Hematopoietic multipotent progenitor cell treated with erythropoietin and hydrocortisone succinate and interleukin-3 and kit ligand, for 6 days (in vitro differentiated cells): Measurements from ENCODE around the gene PTPN5.
A peak's percentile ranks its signal among the peaks of the same experiment; 100 is the strongest.

ENCODE experiments used
- DNase-seq: peaks from one replicate; pipeline ENCODE4 v3.0.0-alpha.2; 2015

Gene PTPN5

DNA sequence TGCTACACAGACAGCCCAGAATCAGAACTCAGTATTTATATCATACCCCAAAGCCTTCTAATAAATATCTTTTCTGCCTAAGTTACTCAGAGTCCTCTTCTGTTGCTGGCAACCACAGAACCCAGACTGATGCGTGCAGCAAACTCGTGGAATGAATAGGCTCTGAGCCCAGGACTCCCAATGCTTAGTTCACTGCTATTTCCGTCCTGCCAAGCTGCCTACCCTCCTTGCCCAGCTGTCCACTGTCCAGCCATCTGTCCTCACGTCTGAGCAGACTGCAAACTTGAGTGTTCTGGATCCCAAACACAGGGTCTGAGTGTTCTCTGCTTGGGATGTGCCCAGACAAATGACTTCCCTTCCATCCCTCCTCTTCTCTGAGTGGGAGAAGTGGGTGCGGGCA lies 19.4 kb downstream of the PTPN5 start:
- no peak for DNase-seq

DNA sequence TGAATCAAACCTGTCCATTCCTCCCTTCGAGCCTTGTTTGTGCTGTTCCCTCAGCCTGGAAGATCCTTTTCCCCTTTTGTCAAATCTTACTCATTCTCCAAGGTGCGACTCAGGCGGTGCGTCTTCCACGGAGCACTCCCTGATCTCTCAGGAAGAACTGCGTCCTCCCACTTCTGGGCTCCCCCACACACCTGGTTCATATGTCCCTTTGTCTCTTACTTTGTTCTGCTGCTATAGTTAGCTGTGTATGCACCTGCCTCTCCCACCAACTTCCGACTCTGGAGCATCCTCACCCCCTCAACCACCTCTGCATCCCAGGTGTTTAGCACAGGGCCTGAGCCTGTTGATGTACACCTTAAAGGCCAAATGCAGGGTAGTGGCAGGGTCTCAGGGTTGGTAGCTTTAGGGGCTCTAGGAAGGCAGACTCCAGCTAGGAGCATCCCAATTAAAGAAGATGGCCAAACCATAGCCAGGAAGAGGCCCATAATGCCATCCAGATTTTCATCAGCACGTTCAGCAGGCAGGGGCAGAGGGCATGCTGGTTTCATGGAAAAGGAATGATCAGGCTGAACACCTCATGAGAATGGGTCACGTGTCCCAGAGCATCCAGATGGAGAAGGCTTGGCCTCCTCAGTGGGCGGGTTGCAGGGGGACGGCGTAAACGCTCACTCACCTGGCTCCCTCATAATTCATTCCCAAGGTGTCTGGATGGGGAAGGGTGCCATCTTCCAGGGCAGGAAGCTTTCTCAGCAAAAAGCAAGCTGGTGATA lies 20.1 kb downstream of the PTPN5 start:
- DNase-seq: no peak

DNA sequence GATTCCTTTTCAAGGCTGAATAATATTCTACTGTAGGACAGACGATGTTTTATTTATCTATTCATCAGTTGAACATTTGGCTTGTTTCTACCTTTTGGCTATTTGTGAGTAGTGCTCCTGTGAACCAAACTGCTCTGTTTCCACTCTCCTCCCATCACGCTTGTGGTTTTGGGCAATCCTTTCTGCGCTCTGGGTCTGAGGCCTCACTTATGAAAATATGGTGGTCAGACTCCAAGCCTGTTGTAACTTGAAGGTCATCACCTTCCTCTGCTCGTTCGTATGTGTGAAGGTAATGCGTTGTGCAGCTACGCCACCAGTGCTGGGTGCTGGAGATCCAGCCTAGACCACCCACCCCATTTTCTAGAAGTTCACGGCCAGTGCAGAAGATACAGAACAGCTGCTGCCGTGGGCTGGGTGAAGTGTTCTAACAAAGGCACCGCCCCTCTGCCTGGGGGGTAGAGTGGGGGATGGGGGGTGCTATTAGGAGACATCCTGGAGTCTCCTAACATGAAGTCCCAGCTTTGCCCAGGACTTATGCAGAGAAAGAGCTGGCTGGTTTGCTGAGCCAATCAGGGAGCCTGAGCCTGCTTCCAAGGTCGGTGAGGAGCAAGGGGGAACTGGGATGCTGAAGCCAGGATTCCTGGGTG lies 21.0 kb downstream of the PTPN5 start:
- no peak for DNase-seq

DNA sequence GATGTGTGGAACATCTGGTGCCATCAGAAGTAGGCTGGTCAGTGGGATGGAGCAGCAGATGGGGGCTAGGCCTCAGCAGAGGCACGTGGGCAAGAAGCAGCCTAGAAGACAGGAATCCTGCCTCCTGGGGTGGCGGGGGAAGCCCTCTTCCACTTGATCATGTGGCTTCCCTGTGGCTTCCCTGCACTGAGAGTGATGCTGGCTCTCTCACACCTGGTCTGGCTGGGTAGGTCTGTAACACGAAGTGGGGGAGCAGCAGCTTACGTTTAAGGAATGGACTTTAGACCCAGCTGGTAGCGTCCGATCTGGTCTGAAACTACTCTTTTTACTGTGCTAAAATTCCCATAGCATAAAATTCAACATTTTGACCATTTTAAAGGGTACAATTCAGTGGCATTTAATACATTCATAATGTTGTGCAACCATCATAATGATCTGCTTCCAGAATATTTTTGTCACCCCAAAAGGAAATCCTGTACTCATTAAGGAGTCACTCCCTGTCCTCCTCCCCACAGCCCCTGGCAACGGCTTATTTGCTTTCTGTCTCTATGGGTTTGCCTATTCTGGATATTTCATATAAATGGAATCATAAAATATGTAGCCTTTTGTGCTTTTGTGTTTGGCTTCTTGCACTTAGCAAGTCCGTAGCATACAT lies 21.7 kb downstream of the PTPN5 start:
- DNase-seq: no peak

DNA sequence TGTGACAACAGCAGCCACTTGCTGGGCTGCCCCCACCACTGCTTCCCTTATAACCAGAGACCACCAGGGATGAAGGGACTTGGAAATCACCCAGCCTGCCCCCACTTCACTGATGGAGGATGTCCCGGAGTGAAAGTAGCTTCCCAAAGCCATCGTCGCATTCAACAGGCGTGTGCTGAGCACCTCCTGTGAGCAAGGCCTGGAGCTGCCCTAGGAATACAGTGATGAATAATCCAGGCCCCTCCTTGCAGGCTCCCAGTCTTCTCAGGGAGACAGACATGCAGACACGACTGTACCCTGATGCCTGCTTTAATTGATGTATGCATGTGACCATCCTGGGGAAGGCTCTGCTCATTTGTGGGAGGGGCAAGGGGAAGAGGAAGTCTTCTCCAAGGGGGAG lies 22.6 kb downstream of the PTPN5 start:
- no peak for DNase-seq

DNA sequence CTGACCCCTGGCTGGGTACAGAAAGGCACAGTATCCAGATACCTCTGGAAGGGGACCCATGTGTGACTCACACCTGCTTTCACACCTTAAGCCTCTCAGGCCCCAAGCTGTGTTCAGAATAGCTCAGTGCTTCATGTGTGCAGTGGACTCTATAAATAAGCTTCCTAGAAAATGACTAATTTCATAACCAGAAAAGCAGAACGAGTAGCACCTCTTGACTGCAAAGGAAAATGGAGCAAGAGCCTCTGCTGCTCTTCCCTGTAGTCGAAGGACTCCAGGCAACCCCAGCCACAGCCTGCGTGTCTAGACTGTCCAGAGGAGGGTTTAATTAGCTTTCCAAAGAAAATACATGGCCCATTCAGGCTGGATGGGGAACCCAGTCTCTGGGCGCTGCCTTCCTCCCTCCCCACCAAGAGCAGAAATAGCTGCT lies 23.1 kb downstream of the PTPN5 start:
- no peak for DNase-seq

DNA sequence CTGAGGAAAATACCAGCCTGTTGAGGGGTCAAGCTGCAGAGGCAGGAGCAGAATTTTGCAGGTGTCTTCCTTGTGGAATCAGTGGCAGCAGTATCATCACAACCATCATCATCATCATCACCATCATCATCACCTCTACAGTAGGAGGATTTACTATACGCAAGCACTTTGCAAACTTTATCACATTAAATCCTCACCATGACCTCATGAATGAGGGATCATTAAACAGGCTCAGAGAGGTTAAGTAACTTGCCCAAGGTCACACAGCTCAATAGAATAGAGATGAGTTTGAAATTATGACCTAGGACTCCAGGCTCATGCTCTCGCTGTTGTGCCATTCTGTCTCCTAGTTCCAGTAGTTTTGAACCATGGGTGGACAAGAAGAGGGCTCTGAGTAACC lies 25.6 kb downstream of the PTPN5 start:
- no peak for DNase-seq

DNA sequence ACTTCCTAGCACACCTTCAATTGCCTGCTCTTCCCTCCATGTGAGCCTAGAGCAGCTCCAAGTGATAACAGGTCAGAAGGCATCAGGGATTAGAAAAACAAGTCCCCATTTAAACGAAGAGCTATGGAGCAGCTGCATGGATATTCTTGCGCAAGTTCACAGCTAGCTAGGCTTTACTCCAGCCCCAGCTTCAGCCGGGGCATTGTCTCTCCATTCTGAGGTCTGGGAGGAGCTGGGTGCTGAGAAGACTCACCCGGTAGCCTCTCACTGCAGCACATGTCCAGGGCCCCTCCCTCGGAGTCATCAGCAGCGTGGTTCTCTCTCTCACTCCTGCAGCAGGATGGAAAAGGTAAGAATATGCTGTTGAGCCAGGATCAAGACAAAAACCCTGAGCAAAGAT lies 26.0 kb downstream of the PTPN5 start:
- no peak for DNase-seq

DNA sequence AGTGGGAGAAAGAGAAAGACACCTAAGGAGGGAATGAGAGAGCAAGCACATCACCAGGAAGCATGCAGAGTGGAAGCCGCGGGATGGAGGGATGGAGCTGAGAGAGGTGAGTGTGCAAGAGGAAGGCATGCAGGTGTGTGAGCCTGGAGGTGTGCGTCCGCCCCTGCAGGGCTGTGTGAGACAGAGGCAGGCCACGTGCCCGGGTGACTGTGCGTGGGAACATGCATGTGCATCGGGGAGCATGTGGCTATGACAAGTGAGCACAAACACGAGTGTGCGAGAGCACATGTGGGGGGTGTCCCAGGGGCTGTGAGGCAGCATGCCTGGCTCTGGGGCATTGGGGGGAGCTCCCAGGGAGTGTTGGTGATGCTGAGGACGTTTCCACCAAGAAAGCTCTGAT lies 29.9 kb downstream of the PTPN5 start:
- no peak for DNase-seq

DNA sequence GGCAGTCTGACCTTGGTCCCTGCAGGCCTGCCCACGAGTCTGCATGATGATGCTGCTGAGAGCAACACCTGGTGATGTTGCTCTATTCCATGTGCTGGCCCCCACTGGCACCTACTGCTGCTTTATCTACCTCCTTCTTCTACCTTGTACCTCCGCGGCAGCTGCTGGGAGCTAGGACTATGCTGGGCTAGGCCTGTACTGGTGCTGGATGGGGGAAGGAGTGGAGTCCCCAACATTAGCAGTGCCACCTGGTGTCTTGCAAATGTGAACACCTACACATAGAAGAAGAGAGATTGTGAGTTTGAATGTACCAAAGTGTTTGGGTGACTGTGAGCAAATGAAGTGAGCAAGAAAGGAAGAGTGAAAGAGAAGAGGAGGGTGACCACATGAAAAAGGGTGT lies 30.5 kb downstream of the PTPN5 start:
- DNase-seq: no peak

DNA sequence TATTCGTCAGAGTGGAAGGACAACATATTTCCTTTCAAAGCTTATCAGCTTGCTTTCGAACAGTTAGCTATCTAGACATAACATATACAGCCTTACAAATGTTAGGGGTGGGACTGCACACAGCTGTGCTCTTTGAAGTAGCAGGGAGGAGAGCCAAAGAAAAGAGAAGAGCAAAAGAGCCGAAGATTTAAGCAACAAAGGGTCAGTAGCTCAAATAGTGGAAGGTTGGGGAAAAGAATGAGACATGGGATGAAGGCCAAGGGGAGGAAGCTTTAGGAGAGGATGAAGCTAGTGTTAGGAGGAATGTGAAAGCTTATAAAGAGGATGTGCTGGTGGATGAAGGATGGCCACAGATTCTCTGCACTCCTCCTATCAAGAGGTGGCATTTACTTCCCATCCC lies 33.8 kb downstream of the PTPN5 start:
- peak; percentile 8 for DNase-seq

DNA sequence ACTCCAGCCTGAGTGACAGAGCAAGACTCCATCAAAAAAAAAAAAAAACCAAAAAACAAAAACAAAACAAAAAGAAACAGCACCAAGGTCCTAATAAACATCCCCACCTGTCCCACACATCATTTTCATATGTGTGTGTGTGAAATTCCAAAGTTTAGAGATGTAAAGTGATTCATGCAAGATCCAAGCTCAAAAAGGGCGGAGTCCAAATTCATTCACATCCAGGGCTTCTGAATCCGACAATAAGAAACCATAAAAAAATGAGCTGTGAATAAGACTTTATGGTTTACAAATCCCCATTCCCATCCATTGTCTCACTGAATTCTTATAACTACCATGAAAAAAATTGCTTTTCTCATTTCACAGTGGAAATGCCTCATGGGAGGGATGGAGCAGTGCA lies 34.7 kb downstream of the PTPN5 start:
- DNase-seq: no peak

DNA sequence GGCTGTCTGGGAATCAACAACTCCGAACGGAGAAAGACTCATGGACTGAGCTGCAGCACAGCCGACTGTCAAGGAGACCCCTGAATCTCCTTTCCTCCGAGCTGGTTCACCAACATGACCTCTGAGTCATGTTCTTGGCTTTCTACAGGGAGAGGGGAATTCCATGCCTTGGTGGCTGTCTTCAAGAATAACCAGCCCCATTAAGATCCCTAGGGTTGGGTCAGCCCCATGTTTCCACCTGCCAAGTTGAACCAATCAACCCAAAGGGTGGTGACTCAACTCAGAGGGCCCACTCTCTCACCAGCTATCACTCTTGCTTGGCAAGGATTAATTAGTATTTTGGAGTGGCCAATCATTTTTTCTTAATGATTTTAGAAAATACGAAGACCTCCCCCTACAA lies 37.3 kb downstream of the PTPN5 start:
- DNase-seq: no peak

DNA sequence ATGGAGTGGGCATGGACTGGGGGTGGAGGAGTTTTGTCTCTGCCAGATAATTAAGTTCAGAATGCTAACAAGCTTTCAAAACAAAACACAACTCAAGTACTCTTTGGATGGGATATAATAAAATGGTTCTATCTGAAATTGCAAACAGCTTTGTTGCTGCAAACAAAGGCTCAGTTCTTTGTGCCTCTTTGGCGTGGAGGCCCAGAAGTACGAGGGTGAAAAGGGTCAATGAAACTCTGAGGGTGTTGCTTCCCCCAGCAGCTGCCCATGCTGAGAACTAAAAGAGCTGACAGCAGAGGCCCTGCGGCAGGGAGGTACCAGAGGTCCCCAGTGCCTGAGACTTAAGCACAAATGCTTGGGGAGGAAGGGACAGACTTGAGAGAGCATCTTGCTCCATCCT lies 39.1 kb downstream of the PTPN5 start:
- DNase-seq: no peak

DNA sequence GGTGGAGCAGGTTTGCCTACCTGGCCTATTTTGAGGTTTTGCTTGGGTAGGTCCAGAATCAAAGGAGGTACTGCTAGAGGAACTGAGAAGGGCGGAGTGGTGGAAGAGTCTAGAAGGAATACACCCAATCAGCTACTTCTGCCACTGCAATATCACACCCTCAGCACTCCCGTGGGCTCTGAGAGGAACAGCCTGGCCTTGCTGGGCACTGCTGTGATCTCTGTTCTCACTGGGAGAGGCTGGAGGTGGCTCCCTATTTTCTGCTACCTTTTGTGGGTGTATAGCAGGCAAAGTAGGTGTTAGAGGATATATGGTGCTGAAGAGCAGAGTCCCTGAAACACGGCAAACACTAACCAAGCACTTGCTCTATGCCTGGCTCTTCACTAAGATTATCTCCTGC lies 40.7 kb downstream of the PTPN5 start:
- DNase-seq: no peak

DNA sequence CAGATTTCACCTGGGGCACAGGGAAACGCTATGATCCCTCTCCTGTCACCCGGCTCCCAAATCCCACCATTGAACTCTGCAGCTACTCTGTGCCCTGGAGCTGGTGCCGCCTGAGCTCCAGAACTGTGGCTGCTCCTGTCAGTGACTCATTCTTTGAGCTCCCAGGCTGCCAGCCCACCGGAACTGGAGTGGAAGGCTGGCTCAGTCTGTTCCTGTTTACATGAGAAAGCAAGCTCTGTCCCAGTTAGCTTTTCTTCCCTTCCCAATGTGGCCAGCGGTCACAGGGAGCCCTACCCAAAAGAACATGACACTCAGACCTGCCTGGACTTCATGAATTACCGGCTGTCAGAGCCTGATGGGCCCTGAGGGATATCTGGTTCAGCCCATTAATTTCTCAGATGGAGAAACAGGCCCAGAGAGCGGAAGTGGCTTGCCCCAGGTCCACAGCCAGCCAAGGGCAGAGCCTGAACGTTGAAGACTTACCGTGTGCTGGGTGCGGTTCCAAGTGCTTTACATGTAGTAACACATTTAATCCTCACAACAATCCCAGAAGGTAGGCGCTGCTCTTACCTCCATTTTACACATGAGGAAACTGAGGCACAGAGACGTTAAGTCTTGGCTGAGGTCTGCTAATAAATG lies 41.8 kb downstream of the PTPN5 start:
- no peak for DNase-seq

DNA sequence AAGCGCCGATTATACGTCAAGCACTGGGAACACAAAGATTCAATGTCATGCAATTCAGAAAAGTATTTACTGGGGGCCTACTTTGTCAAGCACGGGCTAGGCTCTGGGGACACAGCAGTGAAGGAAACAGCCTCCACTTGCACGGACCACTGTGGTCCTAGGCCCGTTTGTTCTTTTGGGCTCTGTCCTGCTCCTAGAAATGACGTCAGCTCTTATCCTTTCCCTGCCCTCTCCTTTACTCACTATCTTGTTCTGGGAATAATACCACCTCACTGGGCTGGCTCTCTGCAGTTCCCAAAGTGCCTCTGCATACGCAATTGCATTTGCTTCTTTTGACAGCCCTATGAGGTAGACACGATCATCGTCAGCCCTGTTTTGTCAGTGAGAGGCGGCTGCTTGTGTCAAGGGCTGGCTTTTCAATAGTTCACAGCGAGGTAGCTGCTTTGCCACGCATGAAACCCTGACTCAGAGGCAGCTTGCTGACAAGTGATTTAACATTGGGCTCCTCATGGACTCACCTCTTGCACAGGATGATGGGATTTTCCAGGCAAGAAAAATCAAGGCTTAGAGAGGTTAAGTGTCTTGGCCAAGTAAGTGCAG lies 42.7 kb downstream of the PTPN5 start:
- DNase-seq: no peak

DNA sequence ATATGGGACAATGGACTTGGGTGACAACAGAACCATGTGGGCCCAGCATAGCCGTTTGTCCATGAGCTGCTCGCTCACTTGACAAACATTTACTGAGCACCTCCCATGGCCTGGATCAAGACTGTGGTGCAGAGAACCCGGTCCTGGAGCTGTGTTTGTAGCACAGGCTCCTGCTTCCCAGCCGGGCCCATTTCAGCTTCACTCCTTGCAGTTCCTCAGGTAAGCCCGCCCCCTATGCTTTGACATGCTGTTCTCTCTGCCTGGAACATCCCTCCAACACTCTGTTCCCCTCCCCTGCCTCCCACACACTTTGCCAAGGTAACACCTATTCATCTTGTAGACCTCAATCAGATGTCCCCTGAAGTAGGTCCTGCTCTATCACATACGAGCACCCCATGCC lies 46.3 kb downstream of the PTPN5 start:
- DNase-seq: no peak

DNA sequence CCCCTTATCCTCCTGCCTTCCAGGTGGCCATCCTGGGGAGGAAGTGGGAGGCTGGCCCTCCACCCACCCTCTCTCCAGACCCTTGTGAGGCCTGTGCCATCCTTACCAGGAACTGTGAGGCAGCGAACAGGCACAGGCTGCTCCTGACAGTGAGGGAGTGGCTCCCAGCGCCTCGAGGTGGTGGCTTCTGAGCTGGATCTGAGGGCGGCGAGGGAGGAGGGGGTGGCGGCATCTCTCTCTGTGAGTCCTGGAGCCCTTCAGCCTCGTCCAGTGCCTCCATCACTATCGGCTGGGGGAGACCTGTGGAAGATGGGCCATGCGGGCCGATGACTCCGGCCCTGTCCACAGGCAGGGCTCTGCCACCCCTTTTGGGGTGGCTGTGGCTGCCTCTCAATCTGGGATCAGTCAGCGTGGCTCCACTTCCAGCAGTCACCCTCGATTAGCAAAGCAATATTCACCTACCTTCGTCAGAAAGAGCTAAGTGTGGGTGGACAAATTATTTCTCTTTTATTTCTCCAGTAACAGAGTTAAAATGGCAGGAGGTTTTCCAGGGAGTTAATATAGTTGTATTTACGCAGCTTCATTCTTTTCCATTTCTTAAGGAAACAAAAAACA lies 47.6 kb downstream of the PTPN5 start:
- DNase-seq: no peak

DNA sequence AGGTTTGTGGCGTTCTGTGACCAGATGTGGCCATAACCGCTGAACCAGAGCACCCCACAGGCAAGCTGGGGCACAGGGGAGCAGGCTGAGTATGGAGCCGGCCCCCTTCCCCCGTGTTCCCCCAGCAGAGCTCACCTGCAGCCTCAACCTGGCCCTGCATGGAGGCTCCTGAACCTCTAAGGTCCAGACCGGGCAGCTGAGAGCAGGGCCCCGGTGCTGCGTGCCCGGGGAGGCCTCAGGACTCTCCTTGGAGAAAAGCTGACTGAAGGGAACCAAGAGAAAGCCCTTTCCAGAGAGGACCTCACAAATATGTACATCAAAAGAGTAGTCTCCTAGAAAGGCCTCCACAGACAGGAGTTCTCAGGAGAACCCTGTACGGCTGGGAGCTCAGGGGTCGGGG lies 48.2 kb downstream of the PTPN5 start:
- DNase-seq: no peak

DNA sequence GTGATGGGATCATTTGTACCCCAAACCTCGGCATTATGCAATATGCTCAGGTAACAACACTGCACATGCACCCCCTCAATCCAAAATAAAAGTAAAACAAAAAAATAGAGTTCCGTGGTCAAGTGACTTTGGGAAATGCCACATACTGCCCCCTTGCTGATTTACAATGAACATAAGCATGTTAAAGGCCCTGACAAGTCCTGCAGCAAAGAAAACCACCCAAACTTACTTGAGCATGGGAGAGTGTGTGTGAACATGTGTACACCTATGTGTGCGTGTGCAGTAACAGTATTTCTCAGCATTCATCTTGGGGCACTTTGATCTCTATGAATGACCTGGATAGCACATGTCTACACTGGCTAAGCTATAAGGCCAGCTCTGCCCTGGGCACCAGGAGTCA lies 49.8 kb downstream of the PTPN5 start:
- no peak for DNase-seq

DNA sequence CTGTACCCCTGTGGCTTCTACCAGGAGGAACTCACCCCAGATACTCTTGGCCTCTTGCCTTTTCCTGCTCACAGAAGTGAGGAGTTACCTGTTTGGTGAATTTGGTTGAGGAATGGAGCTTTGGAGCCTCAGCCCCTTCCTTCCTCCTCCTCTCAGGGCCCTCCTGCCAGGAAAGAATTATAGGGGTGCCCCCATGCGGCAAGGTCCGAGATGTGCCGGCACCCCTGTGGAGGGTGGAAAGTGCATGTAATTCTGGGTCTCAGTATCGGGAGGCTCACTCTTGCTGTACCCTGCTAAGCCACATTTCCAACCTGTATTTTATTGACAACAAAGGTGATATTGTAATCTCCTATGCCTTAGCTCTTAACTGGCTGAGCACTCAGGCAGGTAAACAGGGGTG lies 51.9 kb downstream of the PTPN5 start:
- no peak for DNase-seq

DNA sequence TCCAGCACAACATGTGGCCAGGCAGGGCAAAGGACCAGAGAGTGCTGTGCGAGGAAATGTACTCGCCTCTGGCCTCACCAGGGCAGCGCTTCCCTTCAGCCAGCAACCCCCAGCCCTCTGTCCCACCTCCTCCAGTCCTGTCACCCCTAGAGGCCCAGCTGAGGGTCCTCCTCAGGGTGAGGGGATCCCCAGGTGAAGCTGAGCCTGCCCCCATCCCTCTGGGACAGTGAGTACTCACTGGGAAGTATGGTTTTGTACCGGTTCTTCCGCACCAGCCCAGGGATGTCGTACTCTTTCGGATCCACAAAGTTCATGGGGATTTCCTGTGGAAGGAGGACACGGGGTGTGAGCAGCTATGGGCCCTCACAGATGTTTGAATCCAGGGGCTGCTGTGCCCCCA lies 54.0 kb downstream of the PTPN5 start:
- no peak for DNase-seq
